AG10803 (cell line): ENCODE measurements around the gene TBATA.

Experiments
- DNase-seq: peaks from one replicate; pipeline ENCODE4 v3.0.0; 2010; ENCODE audit warnings: low read depth
- H3K4me3 ChIP-seq: 2 replicates; pipeline ENCODE4 v1.5.1; 2011; ENCODE audit warnings: mild to moderate bottlenecking, low read length, control low read depth
- CTCF ChIP-seq: conservative IDR thresholded peaks from 2 replicates; pipeline ENCODE4 v1.5.1; 2011; ENCODE audit warnings: mild to moderate bottlenecking, low read length, control low read depth, inconsistent platforms

Gene TBATA

GRCh38 chr10:70782746-70783680, 2.2 kb downstream of the TBATA start:
- H3K4me3 ChIP-seq: no peak overlapping the region
- no peak for DNase-seq
- no peak for TF ChIP-seq CTCF

- TF ChIP-seq CTCF: no peak
- no peak for DNase-seq
- H3K4me3 ChIP-seq: no peak overlapping the region
Observed at GRCh38 chr10:70782086-70782745, 3.0 kb downstream of the TBATA start.

GRCh38 chr10:70781461-70782051, 3.6 kb downstream of the TBATA start:
- no peak for DNase-seq
- no peak for TF ChIP-seq CTCF
- H3K4me3 ChIP-seq: no peak overlapping the region

- H3K4me3 ChIP-seq: no peak overlapping the region
- no peak for TF ChIP-seq CTCF
- DNase-seq: no peak
Observed at GRCh38 chr10:70780772-70781171, 4.4 kb downstream of the TBATA start.

- no peak overlapping the region for H3K4me3 ChIP-seq
- no peak for TF ChIP-seq CTCF
- DNase-seq: no peak
Observed at GRCh38 chr10:70780370-70780760, 4.8 kb downstream of the TBATA start.

GRCh38 chr10:70779511-70780369, 5.4 kb downstream of the TBATA start:
- H3K4me3 ChIP-seq: no peak overlapping the region
- TF ChIP-seq CTCF: no peak
- DNase-seq: no peak
